ENCODE measurements around the gene ALK. TPM values are rescaled to one million over a fixed set of nuclear protein-coding genes. Genes with fewer than 3 reads are reported as not detected.

ALK gene
- polyA plus RNA-seq, 1 of the 3 experiments (the other 2 are of a cell fraction): 0.30 TPM

- Histone ChIP-seq H3K4me2 (no peak overlapping the region), H4K20me1 (ENCODE audit: insufficient read depth) (no peaks in the 10 kb centered on the region), H3K9me3 (no peaks in the 10 kb centered on the region), H3K27me3 (ENCODE audit: insufficient read depth) (no peaks in the 10 kb centered on the region; the same call in 1 of the 2 replicates), H3K27ac (ENCODE audit: low read depth in 2 of 2, low read length in 1 of 2) (peak overlapping the region in 1 of 2 experiments; percentile 36; a peak in 1 of 4 replicates), H3K79me2 (ENCODE audit: insufficient read depth) (no peaks in the 10 kb centered on the region), H3F3A (replicated peaks; ENCODE audit: insufficient read depth) (no peaks in the 10 kb centered on the region), H3K9ac (no peak overlapping the region), H3K36me3 (replicated peaks in 1 of 2; ENCODE audit: control insufficient read depth in 1 of 2, insufficient read depth in 2 of 2, low read length in 1 of 2) (peaks cover 0 to 3% of the 10 kb centered on the region in 2 experiments), H3K4me1 (ENCODE audit: control insufficient read depth in 1 of 2, insufficient read depth in 2 of 2, low read depth in 1 of 2, low read length in 1 of 2) (peaks cover 0 to 68% of the 10 kb centered on the region in 2 experiments; a peak in 2 of 4 replicates), H3K9me2 (no peaks in the 10 kb centered on the region), H3K4me3 (ENCODE audit: low read depth in 2 of 2, low read length in 1 of 2) (no peak overlapping the region), H2AFZ (ENCODE audit: low read depth) (no peak overlapping the region)
- no peak for DNase-seq
- ChIA-PET POLR2A (no interaction called here), CTCF (interaction anchor here (1.0 to 1.4 kb wide), 3 partner anchors 16 to 576 kb away, joined by 3 to 4 read pairs (median 3); no protein-coding TSS in a partner anchor)
- WGBS (ENCODE audit: low lambda C conversion rate): 5% methylated on average over 1 of the region's 1 CpG
- TF ChIP-seq ZBTB33 (IDR thresholded peaks at IDR 0.05; ENCODE audit: borderline replicate concordance, low read depth) (no peak), RCOR1 (IDR thresholded peaks at IDR 0.05; ENCODE audit: low read length) (no peak), ELF1 (IDR thresholded peaks at IDR 0.05) (no peak), POLR2AphosphoS5 (IDR thresholded peaks at IDR 0.05; ENCODE audit: low read depth, low read length) (no peak), USF2 (IDR thresholded peaks at IDR 0.05; ENCODE audit: borderline replicate concordance, low read depth, low read length) (no peak), MEF2A (IDR thresholded peaks at IDR 0.05; ENCODE audit: borderline replicate concordance, low read depth) (no peak), IRF3 (IDR thresholded peaks at IDR 0.05; ENCODE audit: low read depth, low read length) (no peak), TAF1 (IDR thresholded peaks at IDR 0.05; ENCODE audit: borderline replicate concordance, low read depth, low read length) (no peak), EZH2phosphoT487 (IDR thresholded peaks at IDR 0.05; ENCODE audit: borderline replicate concordance, low read depth) (no peak), MXI1 (IDR thresholded peaks at IDR 0.05; ENCODE audit: low read depth, low read length) (no peak), REST (IDR thresholded peaks at IDR 0.05; ENCODE audit: low read depth, low read length) (no peak), NRF1 (IDR thresholded peaks at IDR 0.05; ENCODE audit: low read depth, low read length) (no peak), USF1 (IDR thresholded peaks at IDR 0.05; ENCODE audit: borderline replicate concordance, low read depth) (no peak), PBX3 (IDR thresholded peaks at IDR 0.05) (no peak), EP300 (IDR thresholded peaks at IDR 0.05; ENCODE audit: borderline replicate concordance in 1 of 2, low read depth in 1 of 2, low read length in 1 of 2) (no peak), NFIC (IDR thresholded peaks at IDR 0.05; ENCODE audit: borderline replicate concordance) (no peak)
These were observed 425.2 kb downstream of the ALK start for GRCh38 chr2:29496198-29496597.
